H4 (cell line): ENCODE measurements around the gene GJA10. TPM values are rescaled to one million over a fixed set of nuclear protein-coding genes. Genes with fewer than 3 reads are reported as not detected.

Experiments used
- DNase-seq: peaks from one replicate; pipeline ENCODE4 v3.0.0-alpha.2; 2015; ENCODE audit warnings: low spot score
- total RNA-seq: library from RNA; depleted of rRNA; stranded (reverse); fragments of >200 nt; shearing (Covaris generic); gene quantifications from 2 replicates; pipeline ENCODE4 v1.2.3, GENCODE V29; 2014; rRNA removed

GJA10 gene
- total RNA-seq, 1 experiment from 2014 or later: not detected

- DNase-seq: no peak
Measured at GRCh38 chr6:89944826-89945407, 50.6 kb downstream of the GJA10 start.

Other genes starting within 250 kb of the GJA10 start
- gene MDN1, start 74.7 kb upstream of the GJA10 start, total RNA-seq: 4.1 and 8.7 TPM in 2 replicates
- 4.1 and 5.1 TPM in 2 replicates for gene CASP8AP2, start 64.6 kb upstream of the GJA10 start, total RNA-seq